NCI-H2227 (cell line): ENCODE results near the gene AIP.
A peak's percentile ranks its signal among the peaks of the same experiment; 100 is the strongest.

Source experiments
- DNase-seq: peaks from one replicate; lab custom pipeline; 2025; ENCODE audit not compliant: unreplicated experiment; lab: John Stamatoyannopoulos, UW

The AIP gene

DNA sequence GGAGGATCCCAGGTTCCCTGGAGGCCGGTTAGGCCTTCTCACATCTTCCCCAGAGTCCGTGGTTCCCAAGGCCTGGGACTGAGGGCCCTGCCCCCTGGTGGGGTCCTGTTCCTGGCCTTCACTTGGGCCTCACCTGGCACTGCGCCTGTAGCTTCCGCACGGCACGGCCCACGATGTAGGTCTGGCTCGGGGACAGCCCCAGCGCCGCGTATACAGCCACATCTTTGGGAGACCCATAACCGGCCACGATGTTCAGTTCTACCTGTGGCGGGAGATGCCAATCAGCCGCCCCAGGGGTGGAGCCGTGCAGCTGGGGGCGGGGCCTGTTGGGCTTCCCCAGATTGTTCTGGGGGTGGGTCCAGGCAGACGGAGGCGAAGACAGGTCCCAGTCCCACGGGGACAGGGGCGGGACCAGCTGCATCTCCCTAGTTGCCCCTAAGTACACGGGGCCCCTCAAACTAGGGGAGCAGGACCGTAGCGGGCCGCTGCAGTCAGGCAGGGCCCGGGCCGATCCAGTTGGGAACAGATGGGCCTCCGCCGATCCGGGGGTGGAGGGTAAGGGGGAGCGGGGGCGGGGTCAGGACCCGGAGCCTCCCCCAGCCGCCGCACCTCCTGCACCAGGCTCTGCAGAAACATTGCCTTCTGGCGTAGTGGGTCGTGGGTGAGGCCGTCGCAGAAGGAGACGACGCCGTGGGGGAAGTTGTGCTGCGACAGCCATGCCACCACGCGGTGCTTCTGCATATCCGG is 10.1 kb downstream of the AIP start:
- no peak for DNase-seq

GRCh38 chr11:67493548-67494370 is 10.9 kb downstream of the AIP start:
- no peak for DNase-seq

GRCh38 chr11:67494371-67495233 is 11.8 kb downstream of the AIP start:
- no peak for DNase-seq

- no peak for DNase-seq
Measured at GRCh38 chr11:67495234-67496005, 12.6 kb downstream of the AIP start.

- no peak for DNase-seq
Measured at GRCh38 chr11:67496113-67496512, 13.3 kb downstream of the AIP start.

GRCh38 chr11:67497656-67498291 is 14.9 kb downstream of the AIP start:
- DNase-seq, result no peak

DNA sequence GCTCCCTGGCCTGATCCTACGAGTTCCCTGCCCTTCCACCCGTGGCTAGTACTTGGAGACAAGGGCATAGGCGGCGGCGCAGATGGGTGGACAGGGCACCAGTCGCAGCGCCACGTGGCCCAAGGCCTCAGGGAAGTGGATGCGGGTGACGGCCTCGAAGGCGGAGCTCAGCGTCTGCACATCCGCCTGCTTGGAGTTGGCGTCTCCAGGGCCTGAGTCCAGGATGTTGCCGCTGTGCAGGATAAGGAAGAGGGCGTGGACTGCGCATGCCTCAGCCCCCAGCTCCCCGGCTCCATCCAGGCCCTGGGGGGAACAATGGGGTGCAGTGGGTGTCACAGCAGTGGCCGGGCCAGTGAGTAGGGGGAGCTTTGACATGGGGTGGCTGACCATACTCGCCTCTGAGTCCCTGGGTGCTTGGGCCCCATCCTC is 15.7 kb downstream of the AIP start:
- DNase-seq, result no peak

GRCh38 chr11:67499808-67500483 is 17.1 kb downstream of the AIP start:
- DNase-seq, result no peak

DNA sequence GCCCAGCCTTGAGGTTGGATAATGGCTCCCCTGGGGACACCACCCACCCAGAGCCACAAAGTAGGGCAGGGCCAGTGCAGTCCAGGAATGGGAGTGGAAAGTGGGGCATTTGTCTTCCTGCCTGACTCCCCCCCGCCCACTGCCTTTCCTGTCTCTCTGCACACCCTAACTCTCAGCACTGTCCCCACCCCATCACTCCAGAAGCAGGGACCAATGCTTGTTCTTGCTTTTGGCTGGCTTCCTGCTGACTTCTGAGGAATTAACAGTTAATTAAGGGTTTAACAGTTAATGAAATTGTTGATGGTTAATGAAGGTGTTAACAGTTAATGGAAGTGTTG is 17.6 kb downstream of the AIP start:
- DNase-seq, result no peak

DNA sequence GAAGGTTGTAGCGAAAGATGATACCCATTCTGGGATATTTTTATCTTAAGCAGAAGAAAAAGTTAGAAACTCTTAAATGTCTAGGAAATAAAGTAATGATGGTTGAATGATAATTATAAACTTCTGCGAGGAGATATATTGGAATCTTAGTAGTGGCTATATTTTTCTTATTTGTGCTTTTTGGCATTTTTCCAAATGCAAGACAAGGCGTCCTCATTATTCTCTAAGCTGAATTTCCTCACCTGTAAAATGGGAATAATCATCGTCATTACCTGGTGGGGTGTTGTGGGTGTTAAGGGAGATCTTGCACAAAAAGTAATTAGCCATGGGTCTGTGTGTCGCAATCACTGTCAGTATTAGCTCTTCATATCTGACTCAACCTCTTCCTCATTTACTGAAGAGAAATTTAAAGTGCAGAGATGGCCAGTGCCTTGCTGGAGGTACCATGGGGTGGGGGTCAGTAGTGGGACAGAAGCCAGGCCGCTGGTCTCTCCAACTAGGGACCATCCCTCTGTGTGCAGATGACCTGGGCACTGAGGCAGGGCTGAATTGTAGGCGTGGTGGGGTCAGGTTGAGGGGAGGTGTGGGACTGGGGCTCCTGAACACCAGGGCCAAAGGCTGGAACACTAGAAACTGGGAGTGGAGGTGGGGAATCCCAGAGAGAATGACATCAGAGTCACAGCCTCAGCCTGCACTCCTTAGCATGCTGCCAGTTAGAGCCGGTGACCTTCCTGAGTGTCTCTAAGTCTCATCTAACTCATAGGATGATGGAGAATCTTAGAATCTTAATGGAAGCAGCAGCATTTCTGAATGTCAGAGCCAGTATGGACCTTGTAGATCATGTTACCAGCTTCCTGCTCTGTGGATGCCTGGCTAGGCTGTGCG is 18.2 kb downstream of the AIP start:
- no peak for DNase-seq

- no peak for DNase-seq
Measured at GRCh38 chr11:67501854-67502253, 19.0 kb downstream of the AIP start.

GRCh38 chr11:67502328-67502979 is 19.6 kb downstream of the AIP start:
- DNase-seq, result no peak

- DNase-seq, result no peak
Measured at GRCh38 chr11:67503119-67504004, 20.5 kb downstream of the AIP start.

DNA sequence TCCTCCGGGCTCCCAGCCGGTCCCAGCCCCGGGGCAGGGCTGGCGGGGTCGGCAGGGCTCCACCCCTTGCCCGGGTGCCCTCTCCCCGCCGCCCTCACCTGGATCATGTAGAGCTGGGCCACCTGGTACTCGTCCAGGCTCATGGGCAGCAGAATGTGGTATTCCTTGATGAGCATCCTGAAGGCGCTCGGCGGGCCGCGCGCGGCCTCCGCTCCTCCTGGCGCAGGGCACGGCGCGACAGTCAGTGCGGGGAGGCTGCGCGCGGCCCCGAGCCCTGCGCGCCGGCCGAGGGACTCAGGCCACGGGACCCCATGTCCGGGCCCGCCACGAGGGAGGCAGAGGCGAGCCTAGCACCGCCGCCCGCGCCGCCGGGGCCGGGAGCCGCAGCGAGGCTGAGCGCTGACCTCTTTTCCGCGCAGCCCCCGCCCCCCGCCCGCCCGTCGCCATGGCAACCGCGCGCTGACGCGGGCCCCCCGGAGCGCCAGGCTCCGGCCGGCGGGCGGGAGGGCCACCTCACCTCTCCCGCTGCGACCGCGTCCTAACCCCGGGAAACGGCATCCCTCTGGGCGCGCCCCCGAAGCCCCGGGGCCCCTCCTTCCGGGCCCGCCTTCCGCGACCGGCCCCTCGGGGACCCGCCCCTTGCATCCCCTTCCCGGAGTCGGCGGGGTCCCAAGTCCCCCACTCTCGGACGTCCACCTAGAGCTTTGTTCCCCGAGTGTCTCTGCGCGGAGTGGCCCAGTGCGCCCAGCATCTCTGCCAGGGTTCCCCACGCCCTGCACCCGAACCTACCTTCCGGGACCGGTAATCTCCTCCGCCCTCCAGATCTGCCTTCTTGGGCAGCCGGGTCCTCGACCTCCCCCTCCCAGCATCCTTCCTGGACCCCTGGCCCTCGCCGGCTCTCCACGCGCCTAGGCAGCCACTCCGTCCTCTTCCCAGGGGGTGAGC is 21.5 kb downstream of the AIP start:
- peak; percentile 55 for DNase-seq

GRCh38 chr11:67504950-67505581 is 22.2 kb downstream of the AIP start, which contains the start of gene PITPNM1:
TSS of gene PITPNM1 (minus strand) at chr11:67505363. CDS start at chr11:67504180, 1,183 bp downstream.
- DNase-seq, result peak; percentile 81
